Measurements from ENCODE around the gene FANCC. TPM values are rescaled to one million over a fixed set of nuclear protein-coding genes. Genes with fewer than 3 reads are reported as not detected.

The FANCC gene
- total and polyA plus RNA-seq, 2 of the 13 experiments (the other 11 are each of a cell fraction or from before 2014, with no cell fraction given), result 7.4 to 8.6 TPM

DNA sequence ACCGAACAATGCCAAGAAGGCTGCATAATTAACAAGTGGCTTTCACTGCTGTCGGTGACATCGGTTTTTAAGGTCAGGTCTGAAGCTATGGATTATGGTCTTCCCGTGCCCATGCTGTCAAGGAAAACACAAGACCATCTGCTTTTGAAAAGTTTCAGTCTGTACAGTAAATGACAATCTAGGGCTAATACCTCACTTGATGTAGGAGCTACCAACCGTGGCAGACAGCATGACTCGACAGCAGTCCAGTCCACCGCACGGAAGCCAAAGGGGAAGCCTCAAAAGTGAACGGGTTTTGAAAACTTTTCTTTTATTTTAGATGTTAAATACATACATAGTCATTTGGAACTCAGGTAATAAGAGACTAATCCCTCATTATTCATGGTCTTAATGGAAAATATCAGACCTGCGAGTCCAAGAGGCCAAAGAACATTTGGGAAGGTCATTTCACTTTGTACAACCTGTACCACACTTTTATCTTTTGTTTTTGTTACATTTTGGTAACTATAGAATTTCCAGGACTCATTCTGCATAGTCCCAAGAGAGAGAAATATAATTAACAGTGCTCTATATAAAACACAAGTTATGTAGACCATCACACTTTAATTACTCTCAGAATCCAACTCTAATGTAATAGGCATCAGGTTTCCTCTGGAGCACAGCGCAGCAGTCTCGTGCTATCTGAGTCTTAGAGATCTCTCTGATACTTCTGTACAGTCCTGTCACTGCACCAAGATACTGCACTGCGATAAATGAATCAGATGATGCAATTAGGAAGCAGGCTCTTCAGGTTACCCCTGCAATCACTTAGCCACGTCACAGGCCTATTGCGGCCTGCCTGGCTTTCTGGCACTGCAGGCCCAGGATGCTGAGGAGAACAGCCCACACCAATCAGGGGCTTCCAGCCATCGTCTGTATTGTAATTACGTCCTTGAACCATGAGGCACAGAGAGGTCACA, 184.9 kb downstream of the FANCC start:
- Histone ChIP-seq H2AFZ (ENCODE audit: low read length) (no peak overlapping the region), H3K4me1 (ENCODE audit: insufficient read depth, low read length) (peaks cover 34% of the 10 kb centered on the region), H3K27me3 (ENCODE audit: control insufficient read depth in 1 of 2, insufficient read depth in 2 of 2, low read length in 2 of 2) (no peaks in the 10 kb centered on the region), H3K9me3 (ENCODE audit: low read length) (no peaks in the 10 kb centered on the region), H3K9ac (ENCODE audit: insufficient read depth, low read depth, low read length) (no peak overlapping the region), H4K20me1 (ENCODE audit: insufficient read depth, low read length) (no peaks in the 10 kb centered on the region), H3K4me2 (ENCODE audit: low read depth, low read length) (no peak overlapping the region), H3K27ac (ENCODE audit: extremely low read length, insufficient read depth, low read length) (no peak overlapping the region), H3K4me3 (replicated peaks in 1 of 3; ENCODE audit: insufficient read depth in 1 of 3, low read depth in 2 of 3, low read length in 3 of 3) (no peak overlapping the region), H3K79me2 (ENCODE audit: insufficient read depth, low read length) (no peaks in the 10 kb centered on the region), H3K36me3 (replicated peaks in 1 of 2; ENCODE audit: control insufficient read depth in 1 of 2, insufficient read depth in 2 of 2, low read length in 2 of 2) (no peaks in the 10 kb centered on the region; a peak in 2 of 5 replicates)
- intact Hi-C loops (cut with micrococcal nuclease; ENCODE audit: unreplicated experiment) (loop anchor here (5.0 kb wide), 1 partner anchor 465 kb away; no protein-coding TSS in a partner anchor), in situ Hi-C loops (cut with HindIII; ENCODE audit: extremely low pct_ligation_motif_present, low pct_unique_long_range_greater_than_20kb) (loop anchor here (5.0 kb wide), 1 partner anchor 450 kb away; no protein-coding TSS in a partner anchor)
- BruUV-seq (replicated peaks), result no TSS peak
- 95% methylated on average over 16 of the region's 17 CpGs for WGBS (ENCODE audit: low lambda C conversion rate)
- CTCF ChIA-PET (ENCODE audit: low intra/inter-chr PET ratio, low total read pairs), result no interaction called here
- ATAC-seq (no peak), DNase-seq (ENCODE audit: low spot score) (no peak), FAIRE-seq (no peak)
- POLR2A ChIA-PET, result no interaction called here
- no peak for TF ChIP-seq ZNF879 (CRISPR knock-in tag; IDR thresholded peaks at IDR 0.05)
- TF ChIP-seq, protein P1, sequence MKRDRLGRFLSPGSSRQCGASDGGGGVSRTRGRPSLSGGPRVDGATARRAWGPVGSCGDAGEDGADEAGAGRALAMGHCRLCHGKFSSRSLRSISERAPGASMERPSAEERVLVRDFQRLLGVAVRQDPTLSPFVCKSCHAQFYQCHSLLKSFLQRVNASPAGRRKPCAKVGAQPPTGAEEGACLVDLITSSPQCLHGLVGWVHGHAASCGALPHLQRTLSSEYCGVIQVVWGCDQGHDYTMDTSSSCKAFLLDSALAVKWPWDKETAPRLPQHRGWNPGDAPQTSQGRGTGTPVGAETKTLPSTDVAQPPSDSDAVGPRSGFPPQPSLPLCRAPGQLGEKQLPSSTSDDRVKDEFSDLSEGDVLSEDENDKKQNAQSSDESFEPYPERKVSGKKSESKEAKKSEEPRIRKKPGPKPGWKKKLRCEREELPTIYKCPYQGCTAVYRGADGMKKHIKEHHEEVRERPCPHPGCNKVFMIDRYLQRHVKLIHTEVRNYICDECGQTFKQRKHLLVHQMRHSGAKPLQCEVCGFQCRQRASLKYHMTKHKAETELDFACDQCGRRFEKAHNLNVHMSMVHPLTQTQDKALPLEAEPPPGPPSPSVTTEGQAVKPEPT (CRISPR knock-in tag; IDR thresholded peaks at IDR 0.05; ENCODE audit: low read depth), result no peak
- TF ChIP-seq, protein P2, sequence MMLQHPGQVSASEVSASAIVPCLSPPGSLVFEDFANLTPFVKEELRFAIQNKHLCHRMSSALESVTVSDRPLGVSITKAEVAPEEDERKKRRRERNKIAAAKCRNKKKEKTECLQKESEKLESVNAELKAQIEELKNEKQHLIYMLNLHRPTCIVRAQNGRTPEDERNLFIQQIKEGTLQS (CRISPR knock-in tag; IDR thresholded peaks at IDR 0.05), result no peak
- no peak for TF ChIP-seq ZNF776 (CRISPR knock-in tag; IDR thresholded peaks at IDR 0.05)
- no peak for TF ChIP-seq ZNF383 (CRISPR knock-in tag; IDR thresholded peaks at IDR 0.05; ENCODE audit: borderline replicate concordance)
- no peak for TF ChIP-seq MIXL1 (CRISPR knock-in tag; IDR thresholded peaks at IDR 0.05)
- TF ChIP-seq, protein P3, sequence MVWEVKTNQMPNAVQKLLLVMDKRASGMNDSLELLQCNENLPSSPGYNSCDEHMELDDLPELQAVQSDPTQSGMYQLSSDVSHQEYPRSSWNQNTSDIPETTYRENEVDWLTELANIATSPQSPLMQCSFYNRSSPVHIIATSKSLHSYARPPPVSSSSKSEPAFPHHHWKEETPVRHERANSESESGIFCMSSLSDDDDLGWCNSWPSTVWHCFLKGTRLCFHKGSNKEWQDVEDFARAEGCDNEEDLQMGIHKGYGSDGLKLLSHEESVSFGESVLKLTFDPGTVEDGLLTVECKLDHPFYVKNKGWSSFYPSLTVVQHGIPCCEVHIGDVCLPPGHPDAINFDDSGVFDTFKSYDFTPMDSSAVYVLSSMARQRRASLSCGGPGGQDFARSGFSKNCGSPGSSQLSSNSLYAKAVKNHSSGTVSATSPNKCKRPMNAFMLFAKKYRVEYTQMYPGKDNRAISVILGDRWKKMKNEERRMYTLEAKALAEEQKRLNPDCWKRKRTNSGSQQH (CRISPR knock-in tag; IDR thresholded peaks at IDR 0.05; ENCODE audit: low read depth), result no peak
- no peak for TF ChIP-seq HCFC1 (IDR thresholded peaks at IDR 0.05; ENCODE audit: low read depth, low read length)
- TF ChIP-seq, protein P4, sequence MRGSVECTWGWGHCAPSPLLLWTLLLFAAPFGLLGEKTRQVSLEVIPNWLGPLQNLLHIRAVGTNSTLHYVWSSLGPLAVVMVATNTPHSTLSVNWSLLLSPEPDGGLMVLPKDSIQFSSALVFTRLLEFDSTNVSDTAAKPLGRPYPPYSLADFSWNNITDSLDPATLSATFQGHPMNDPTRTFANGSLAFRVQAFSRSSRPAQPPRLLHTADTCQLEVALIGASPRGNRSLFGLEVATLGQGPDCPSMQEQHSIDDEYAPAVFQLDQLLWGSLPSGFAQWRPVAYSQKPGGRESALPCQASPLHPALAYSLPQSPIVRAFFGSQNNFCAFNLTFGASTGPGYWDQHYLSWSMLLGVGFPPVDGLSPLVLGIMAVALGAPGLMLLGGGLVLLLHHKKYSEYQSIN (CRISPR knock-in tag; IDR thresholded peaks at IDR 0.05; ENCODE audit: borderline replicate concordance), result no peak
- TF ChIP-seq, protein P5, sequence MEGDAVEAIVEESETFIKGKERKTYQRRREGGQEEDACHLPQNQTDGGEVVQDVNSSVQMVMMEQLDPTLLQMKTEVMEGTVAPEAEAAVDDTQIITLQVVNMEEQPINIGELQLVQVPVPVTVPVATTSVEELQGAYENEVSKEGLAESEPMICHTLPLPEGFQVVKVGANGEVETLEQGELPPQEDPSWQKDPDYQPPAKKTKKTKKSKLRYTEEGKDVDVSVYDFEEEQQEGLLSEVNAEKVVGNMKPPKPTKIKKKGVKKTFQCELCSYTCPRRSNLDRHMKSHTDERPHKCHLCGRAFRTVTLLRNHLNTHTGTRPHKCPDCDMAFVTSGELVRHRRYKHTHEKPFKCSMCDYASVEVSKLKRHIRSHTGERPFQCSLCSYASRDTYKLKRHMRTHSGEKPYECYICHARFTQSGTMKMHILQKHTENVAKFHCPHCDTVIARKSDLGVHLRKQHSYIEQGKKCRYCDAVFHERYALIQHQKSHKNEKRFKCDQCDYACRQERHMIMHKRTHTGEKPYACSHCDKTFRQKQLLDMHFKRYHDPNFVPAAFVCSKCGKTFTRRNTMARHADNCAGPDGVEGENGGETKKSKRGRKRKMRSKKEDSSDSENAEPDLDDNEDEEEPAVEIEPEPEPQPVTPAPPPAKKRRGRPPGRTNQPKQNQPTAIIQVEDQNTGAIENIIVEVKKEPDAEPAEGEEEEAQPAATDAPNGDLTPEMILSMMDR (CRISPR knock-in tag; IDR thresholded peaks at IDR 0.05), result no peak
- no peak for TF ChIP-seq RFXANK (CRISPR knock-in tag; IDR thresholded peaks at IDR 0.05)
- TF ChIP-seq PTBP1 (IDR thresholded peaks at IDR 0.05; ENCODE audit: low read depth, low read length, poor library complexity, severe bottlenecking), result no peak
- no peak for TF ChIP-seq ZFP36L1 (CRISPR knock-in tag; IDR thresholded peaks at IDR 0.05)
- TF ChIP-seq ZNF451 (CRISPR knock-in tag; IDR thresholded peaks at IDR 0.05), result no peak
- TF ChIP-seq, protein P6, sequence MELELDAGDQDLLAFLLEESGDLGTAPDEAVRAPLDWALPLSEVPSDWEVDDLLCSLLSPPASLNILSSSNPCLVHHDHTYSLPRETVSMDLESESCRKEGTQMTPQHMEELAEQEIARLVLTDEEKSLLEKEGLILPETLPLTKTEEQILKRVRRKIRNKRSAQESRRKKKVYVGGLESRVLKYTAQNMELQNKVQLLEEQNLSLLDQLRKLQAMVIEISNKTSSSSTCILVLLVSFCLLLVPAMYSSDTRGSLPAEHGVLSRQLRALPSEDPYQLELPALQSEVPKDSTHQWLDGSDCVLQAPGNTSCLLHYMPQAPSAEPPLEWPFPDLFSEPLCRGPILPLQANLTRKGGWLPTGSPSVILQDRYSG (CRISPR knock-in tag; IDR thresholded peaks at IDR 0.05), result no peak
- TF ChIP-seq ZNF296 (CRISPR knock-in tag; conservative IDR thresholded peaks at IDR 0.05), result no peak
- no peak for TF ChIP-seq ISL2 (CRISPR knock-in tag; IDR thresholded peaks at IDR 0.05)
